Glomerular endothelial cell (primary cell): ENCODE data around the gene SERTAD1. TPM values are rescaled to one million over a fixed set of nuclear protein-coding genes. Genes with fewer than 3 reads are reported as not detected.

Experiments used
- DNase-seq: peaks from one replicate; pipeline ENCODE4 v3.0.0-alpha.2; 2011; ENCODE audit warnings: low read depth, low spot score; ENCODE audit errors: extremely low read depth
- total RNA-seq: library from RNA; depleted of rRNA; stranded (reverse); fragments of >200 nt; gene quantifications from 2 replicates; pipeline ENCODE4 v1.2.3, GENCODE V29; 2015

SERTAD1 gene
- total RNA-seq, 1 donor from 2014 or later, result 17.3 TPM

DNA sequence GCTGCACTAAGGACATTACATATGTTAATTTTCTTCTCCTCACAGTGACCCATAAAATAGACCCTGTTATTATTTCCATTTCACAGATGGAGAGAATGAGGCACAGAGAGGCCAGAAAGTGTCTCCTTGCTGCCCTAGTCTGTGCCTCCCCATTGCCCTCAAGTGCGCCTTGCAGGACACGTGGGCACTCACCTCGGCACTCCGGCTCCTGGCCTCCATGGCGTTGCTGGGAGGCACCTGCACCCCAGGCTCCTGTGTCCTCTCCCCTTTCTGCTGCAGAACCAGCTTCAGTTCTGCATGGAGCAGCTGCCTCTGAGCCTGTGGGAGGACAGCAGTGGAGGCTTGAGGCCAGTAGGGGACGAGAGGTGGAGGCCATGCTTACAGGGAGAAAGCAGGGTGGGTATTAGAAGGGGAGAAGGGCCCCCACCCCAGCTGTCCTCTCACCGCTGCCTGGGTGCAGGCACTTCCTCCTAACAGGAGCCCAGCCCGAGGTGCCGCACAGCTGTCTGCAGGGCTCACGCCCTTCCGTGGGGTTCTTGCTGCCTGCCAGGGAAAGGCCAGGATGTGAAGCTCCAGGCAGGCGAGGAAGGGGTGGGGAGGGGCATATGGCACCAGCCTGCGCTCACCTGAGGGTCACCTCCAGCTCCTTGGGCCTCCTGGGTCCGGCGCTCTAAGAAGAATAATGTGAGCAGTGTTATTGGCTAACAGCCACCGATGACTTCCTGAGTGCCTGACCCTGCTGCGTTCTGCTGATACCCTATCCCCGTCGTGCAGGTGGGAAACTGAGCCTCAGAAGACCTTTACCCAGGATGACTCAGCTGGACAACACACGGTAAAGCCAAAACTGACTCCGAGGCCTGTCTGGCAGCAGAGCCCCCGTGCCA lies 17.8 kb downstream of the SERTAD1 start:
- no peak for DNase-seq

DNA sequence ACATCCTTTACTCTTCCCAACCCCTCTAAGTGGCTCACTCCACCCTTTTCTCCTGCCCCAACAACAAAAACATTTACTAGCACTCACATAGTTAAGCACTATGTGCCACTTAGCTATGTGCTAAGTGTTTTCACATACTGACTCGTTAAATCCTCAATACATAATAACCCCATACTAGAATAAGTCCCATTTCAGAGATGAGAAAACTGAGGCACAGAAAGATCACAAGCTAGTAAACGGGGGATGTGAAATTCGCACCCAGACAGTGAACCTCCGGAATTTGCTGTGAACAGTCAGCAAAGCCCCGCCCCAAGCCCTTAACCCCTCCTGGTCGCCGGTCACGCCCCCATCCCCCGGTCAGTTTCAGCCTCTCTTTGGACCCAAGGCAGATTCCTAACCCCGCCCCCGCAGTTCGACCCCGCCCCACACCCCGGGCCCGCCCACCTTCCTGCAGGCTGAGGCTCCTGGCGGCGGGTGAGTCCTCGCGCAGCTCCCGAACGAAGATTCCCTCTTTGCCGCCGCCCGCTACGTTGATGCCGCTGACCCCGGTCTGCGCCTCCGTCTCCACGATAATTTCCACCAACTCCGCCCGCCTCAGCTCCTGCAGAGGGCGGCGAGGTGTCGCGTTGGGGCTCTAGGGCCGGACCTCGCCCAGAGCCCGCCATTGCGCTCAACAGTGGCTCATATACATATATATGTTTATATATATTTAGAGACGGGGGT lies 22.4 kb downstream of the SERTAD1 start:
- no peak for DNase-seq

DNA sequence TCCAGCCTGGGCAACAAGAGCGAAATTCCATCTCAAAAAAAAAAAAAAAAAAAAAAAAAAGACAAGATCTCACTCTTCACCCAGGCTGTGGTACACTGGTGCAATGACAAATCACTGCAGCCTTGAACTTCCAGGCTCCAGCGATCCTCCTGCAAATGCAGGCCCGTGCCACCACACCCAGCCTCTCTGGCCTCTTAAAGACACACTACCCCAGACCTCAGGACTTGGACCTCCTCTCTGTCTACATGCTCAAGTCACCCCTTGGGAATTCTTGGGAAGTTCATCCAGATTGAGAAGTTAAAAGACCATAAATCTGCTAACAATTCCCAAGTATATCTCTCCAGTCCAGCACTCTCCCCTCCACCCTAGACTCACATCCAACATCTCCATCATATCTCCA lies 25.2 kb downstream of the SERTAD1 start:
- DNase-seq, result no peak

DNA sequence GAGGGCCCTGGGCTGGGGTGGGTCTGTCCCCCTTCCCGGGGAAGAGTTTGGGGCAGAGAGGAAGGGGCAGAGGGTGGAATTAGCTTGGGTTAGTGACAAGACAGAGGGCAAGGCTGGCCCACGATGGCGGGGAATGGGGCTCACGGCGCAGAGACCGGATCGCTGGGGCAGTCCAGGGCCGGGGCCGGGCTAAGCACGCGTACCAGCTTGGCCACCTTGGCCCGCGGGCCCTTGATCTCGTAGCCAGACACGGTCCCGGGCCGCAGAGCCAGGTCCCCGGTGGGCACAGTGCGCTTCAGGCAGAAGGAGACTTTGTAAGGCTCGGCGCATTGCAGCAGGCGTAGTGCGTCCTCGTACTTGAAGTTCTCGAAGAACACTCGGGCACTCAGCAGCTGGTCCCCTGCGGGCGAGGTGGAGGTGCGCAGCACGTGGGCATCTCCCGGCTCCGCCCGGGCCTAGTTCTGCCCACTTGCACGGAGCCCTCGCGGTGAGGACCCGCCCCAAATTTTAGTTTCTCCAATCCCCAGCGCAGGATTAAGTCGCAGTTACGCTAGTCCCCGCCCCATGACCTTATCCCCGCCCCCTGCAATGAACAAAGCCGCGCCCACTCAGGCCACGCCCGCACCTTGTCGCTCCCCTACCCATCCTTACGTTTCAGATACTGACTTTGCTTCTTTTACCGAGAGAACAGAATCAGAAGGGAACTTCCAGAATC lies 27.2 kb downstream of the SERTAD1 start:
- DNase-seq, result no peak

DNA sequence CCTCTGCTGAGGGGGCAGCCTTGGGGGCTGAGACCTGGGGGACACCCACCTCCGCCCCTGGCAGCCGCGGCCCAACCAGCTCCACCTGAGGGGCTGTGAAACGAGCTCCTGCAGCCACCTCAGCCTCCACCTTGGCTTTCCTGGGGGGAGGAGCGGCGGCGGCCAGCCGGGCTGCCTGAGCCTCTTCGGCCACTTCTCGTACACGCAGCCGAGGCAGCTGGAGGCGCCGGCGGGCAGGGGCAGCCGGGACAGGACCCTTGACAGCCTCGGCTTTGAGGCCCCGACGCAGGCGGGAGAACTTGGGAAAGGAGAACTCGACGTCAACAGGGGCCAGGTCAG lies 28.3 kb downstream of the SERTAD1 start:
- no peak for DNase-seq

- DNase-seq, result no peak
Observed at GRCh38 chr19:40396886-40397567, 28.8 kb downstream of the SERTAD1 start.

DNA sequence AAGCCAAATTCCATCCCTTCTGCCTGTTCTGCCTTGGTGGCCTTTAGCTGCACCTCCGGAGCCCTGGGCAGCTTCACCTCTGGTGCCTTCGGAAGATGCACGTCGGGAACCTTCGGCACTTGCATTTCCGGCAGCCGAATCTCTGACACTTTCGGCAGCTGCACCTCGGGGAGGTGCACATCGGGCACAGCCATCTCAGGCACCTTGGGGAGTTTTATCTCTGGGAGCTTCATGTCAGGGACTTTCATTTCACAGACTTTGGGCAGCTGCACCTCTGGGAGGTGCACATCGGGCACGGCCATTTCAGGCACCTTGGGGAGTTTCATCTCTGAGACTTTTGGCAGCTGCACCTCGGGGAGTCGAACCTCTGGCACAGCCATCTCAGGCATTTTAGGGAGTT lies 29.8 kb downstream of the SERTAD1 start:
- no peak for DNase-seq

DNA sequence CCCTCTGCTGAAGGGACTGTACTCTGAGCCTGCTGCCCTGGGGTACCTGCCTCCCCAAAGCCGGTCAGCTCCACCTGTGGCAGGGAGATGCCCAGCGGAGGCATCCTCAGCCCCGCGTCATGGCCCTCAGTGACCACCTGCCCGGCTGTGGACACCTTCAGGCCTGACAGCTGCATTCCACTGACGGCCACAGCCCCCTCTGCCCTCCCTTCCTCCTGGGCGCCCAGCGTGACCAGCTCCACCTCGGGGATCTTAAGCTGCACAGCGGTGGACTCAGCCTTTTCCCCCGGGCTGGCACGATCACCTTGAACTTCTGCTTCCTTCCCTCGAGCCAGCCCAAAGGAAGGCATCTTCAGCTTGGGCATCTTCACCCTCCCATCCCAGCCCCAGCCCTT lies 31.0 kb downstream of the SERTAD1 start:
- no peak for DNase-seq

DNA sequence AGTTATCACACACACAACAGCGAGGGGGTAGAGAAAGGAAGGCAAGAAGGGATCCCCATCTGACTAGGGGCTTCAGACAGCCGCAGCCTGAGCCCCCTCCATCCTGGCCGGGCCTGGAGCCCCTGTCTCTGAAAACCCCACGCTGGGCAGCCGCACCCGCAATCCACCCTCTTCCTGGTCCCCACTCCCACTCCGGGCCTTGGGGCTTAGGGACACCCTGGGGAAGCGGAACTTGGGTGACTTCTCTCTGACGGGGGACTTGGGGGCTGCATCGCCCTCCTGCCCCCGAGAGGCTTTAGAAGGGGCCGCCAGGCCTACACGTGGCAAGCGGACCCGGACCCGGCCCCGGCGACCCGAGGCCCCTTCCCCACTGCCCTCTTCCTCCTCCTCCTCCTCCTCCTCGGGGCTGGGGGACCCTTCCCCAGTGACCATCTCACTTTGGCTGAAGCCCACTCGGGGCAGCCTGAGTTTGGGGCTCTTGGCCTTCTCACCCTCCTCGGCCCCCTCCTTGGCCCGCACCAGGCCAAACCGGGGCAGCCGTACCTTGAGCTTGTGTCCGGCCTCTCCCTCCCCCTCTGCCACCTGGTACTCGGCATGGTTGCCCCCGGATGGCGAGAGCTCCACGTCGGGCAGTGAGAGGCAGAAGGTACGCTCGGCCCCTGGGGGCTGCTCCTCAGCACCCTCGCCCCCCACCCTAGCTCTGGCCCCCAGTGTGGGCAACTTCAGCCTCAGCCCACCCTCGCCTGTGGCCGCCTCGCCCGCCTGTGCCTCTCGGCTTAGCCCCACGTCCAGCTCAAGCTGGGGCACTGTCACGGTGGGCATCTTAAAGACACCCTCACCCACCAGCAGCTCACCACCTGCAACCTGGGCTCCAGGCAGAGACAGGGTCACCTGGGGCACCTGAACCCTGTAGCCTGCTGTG lies 31.6 kb downstream of the SERTAD1 start:
- no peak for DNase-seq

DNA sequence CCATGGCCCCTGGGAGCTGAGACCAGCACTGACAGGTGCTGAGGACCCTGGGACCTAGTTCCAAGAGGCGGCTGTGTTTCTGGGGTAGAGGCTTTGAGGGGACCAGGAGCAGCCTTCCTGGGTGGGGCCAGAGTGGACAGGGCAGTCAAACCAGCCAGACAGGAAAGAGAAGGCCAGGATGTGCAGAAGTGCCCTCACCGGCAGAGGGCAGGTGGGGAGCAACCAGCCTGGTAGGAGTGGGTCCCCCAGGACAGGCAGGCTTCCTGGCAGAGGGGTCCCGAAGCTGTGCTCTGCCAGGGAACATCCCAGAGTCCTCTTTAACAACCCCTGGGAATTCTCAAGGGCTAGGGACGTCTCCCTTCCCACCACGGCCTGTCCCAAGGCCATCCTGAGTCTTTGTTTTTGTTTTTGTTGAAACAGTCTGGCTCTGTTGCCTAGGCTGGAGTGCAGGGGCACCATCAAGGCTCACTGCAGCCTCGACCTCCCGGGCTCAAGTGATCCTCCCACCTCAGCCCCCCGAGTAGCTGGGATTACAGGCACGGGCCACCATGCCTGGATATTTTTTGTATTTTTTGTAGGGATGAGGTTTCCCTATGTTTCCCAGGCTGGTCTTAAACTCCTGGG lies 32.8 kb downstream of the SERTAD1 start:
- no peak for DNase-seq

DNA sequence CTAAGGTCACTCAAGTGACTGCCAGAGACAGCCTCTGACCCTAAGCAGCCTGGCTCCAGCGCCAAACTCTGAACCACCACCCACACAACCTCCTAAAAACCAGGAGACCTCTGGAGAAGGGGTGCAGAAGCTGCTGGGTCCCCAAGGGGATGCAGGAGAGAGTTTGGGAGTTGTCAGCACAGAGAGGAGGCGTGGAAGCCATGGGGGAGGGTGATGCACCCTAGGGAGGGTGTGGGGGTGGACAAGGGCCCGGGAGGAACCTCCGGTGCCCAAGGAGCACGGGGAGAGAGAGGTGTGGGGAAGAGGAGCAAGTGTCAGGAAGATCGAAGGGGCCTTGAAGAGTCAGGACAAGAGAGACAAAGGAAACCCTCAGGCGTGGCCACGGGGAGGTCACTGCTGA lies 33.7 kb downstream of the SERTAD1 start:
- DNase-seq, result no peak

DNA sequence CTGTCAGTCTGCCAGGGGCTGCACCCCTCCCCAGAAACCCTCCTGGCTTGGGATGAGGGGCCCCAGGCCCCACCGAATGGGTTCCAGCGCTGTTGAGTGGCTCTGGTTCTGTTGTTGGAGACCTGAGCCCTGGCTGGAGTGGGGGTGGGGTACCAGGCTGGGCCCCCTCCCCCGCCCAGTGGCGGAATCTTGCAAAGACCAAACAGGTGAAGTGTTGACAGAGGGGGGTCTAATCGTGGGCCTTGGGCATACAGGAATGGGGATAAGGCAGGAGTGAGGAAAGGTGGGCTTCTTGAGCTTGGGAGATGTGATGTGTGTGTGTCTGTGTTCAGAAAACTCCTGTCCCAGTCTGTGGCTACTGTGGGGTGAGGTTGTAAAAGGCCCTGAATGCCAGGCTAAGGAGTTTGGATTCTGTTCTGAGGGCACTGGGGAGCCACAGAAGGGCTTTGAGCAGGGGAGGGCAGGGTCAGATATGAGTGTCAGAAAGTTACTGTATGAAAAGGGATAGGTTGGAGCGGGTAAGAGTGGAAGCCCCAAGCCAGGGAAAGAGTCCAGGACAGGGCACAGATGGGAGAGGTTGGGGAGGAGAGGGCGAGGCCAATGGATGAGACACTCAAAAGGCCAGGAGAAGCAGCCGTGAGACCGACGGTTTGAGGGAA lies 35.6 kb downstream of the SERTAD1 start, which contains the start of gene HIPK4:
Gene HIPK4, minus strand, starts transcription at position 98 of the 659 bp plus-strand sequence. CDS start 279 bp downstream, outside the sequence.
- no peak for DNase-seq

DNA sequence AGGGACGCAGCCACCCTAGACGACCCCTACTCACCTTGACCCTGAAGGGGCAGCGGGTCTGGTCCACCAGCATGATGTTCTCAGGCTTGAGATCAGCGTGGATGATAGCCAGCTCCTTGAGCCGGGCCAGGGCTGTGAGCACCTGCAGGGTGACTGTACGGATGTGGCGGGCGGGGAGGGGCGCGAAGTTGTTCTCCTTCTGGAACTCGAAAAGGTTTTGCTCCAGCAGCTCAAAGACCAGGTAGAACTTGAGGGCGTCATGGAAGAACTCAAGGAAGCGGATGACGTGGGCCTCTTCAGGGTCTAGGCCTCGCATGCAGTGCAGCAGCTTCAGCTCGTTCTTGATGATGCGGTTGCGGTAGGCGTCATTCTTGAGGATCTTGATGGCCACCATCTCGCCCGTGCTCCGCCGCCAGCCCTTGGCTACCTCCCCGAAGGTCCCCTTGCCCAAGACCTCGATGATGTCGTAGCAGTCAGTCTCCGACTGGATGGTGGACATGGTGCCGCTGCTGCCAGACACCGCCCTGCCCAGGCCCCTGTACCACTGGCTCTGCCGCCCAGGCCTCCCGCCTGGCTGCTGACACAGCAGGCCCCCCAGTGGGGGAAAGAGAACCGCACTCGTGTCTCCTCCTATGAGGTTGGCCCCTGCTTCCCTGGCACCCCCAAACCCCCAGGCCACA lies 36.2 kb downstream of the SERTAD1 start:
- DNase-seq, result no peak

DNA sequence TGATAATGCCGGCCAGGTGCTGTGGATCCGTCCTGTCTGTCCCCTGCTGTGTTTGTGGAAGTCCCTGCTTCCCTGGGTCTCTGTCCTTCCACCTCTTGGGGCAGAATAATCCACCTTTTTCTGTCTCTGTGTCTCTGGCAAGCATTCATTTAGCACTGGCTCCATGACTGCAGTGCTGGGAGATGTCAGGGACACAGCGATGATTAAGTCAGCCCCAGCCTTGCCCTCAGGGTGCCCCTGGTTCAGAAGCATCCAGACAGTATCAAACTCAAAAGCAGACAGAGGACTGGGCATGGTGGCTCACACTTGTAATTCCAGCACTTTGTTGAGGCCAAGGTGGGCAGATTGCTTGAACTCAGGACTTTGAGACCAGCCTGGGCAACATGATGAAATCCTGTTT lies 37.3 kb downstream of the SERTAD1 start:
- DNase-seq, result no peak

GRCh38 chr19:40387155-40387554 lies 38.6 kb downstream of the SERTAD1 start:
- DNase-seq, result no peak

DNA sequence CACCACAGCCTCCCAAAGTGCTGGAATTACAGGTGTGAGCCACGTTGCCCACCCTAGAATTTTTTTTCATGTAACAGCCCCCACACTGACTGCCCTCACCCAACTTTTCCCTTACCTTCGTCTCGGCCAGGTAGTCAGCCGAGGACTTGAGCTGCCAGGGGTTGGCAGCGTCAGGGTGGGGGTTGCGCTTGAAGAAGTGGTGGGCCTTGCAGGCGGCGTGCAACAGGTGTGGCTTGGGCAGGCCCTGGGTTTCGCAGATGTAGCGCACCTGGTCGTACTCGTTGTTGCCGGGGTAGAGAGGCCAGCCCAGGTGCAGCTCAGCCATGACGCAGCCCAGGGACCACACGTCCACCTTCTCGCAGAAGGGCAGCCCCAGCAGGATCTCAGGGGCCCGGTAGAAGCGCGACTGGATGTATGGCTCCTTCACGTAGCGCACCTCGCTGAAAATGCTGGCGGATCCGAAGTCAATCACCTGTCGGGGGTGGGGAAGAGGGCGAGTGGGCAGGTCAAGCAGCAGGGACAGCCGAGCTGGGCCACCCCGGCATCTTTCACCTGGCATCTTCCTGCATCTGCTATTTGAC lies 42.0 kb downstream of the SERTAD1 start:
- DNase-seq, result no peak

DNA sequence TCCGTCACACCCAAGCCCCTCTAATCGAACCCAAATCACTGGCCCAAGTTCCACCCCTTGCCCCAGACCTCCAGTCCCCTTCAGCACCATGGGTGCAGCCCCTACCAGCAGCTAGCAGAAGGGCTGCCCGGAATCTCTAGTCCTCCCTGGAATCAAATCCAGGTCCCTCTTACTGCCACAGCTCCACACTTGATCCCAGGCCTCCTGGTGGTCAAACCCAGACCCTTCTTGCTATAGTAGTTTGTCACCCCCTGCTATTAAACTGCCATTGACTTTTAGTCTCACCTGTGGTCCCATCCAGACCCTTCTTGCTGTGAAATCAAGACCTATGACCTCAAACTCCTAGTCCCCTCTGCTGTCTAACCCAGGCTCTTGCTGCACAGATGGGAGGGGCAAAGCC lies 44.5 kb downstream of the SERTAD1 start:
- DNase-seq, result no peak
